ENCODE data around the gene ELL. TPM values are rescaled to one million over a fixed set of nuclear protein-coding genes. Genes with fewer than 3 reads are reported as not detected.
A peak's percentile ranks its signal among the peaks of the same experiment; 100 is the strongest.

Gene ELL
- total and polyA plus RNA-seq, 9 of the 15 experiments (the other 6 are each of a cell fraction or from before 2014, with no cell fraction given): 0.24 to 22.5 (median 4.1) TPM

GRCh38 chr19:18510216-18510615 lies 11.7 kb downstream of the ELL start:
- peaks cover 93% of the 10 kb centered on the region for H3K79me2 ChIP-seq (ENCODE audit: control insufficient read depth, insufficient read depth, low read length)
- no peak for ATAC-seq
- no peak overlapping the region for H3K27ac ChIP-seq (ENCODE audit: extremely low read depth, low read depth, low read length)
- H3K36me3 ChIP-seq (ENCODE audit: control insufficient read depth, insufficient read depth, low read length): peaks cover 3% of the 10 kb centered on the region; the same call in 2 of the 3 replicates
- WGBS (ENCODE audit: insufficient coverage, low coverage, missing lambda C conversion rate): 82% methylated on average over 8 of the region's 8 CpGs
- in situ Hi-C loops (cut with MboI): no loop called here
- peak overlapping the region in 1 of 2 experiments; percentile 70; a peak in 2 of 4 replicates for H3K9ac ChIP-seq (ENCODE audit: insufficient read depth in 1 of 2, low read depth in 2 of 2, low read length in 2 of 2)
- no peak overlapping the region for H3K4me3 ChIP-seq
- ChIA-PET CTCF (ENCODE audit: low intra/inter-chr PET ratio) (interaction anchor here (0.6 kb wide), 1 partner anchor 182 kb away, joined by 3 read pairs; no protein-coding TSS in a partner anchor), POLR2A (interaction anchor here (0.6 to 9.2 kb wide), 6 partner anchors 9 to 79 kb away, joined by 3 to 84 read pairs (median 6); partner anchors contain the start of gene ELL)
- peaks cover 77% of the 10 kb centered on the region for H4K20me1 ChIP-seq (replicated peaks; ENCODE audit: control insufficient read depth, insufficient read depth, low read length)
- H3K4me1 ChIP-seq (replicated peaks in 1 of 2; ENCODE audit: control insufficient read depth in 2 of 2, insufficient read depth in 2 of 2, low read length in 2 of 2): peaks cover 29 to 53% of the 10 kb centered on the region in 2 experiments
- intact Hi-C loops (cut with micrococcal nuclease): no loop called here
- peaks cover 29% of the 10 kb centered on the region for H3K9me1 ChIP-seq (ENCODE audit: control insufficient read depth, insufficient read depth, low read length)
- no peaks in the 10 kb centered on the region for H3K9me3 ChIP-seq (replicated peaks; ENCODE audit: control insufficient read depth, insufficient read depth, low read depth, low read length)
- FAIRE-seq: no peak
- BruUV-seq (replicated peaks): no TSS peak
- no peak overlapping the region for H3K4me2 ChIP-seq (ENCODE audit: insufficient read depth, low read length)
- no peaks in the 10 kb centered on the region for H3K27me3 ChIP-seq (ENCODE audit: control insufficient read depth in 2 of 2, insufficient read depth in 2 of 2, low read length in 2 of 2)
- H2AFZ ChIP-seq (ENCODE audit: low read depth, low read length): no peak overlapping the region
- TF ChIP-seq PML (IDR thresholded peaks at IDR 0.05; ENCODE audit: low read length) (no peak), TRIM25 (IDR thresholded peaks at IDR 0.05; ENCODE audit: borderline replicate concordance) (no peak), RAD21 (CRISPR knock-in tag; conservative IDR thresholded peaks at IDR 0.05 in 1 of 2, IDR thresholded peaks at IDR 0.05 in 1 of 2) (no peak), DACH1 (IDR thresholded peaks at IDR 0.05; ENCODE audit: partially characterized antibody) (no peak), ZSCAN32 (CRISPR knock-in tag; IDR thresholded peaks at IDR 0.05) (no peak), ELF4 (CRISPR knock-in tag; IDR thresholded peaks at IDR 0.05) (no peak), ZNF280B (CRISPR knock-in tag; IDR thresholded peaks at IDR 0.05) (no peak), ZNF764 (CRISPR knock-in tag; IDR thresholded peaks at IDR 0.05; ENCODE audit: low read depth) (no peak), ZC3H4 (CRISPR knock-in tag; IDR thresholded peaks at IDR 0.05; ENCODE audit: borderline replicate concordance) (no peak), ZNF592 (IDR thresholded peaks at IDR 0.05) (no peak), NRF1 (conservative IDR thresholded peaks at IDR 0.05 in 1 of 2, IDR thresholded peaks at IDR 0.05 in 1 of 2) (no peak), ZKSCAN8 (CRISPR knock-in tag; IDR thresholded peaks at IDR 0.05) (no peak), CBX8 (IDR thresholded peaks at IDR 0.05; ENCODE audit: borderline replicate concordance, extremely low read depth, low read depth, low read length, poor library complexity, severe bottlenecking) (no peak)
- DNase-seq (ENCODE audit: extremely low read depth in 1 of 4, low spot score in 3 of 4): no peak
